NCI-H1417 treated with DMSO at 0.1 percent for 48 hours (cell line): Measurements from ENCODE around the gene CCDC102B.
A peak's percentile ranks its signal among the peaks of the same experiment; 100 is the strongest.
"Not testable (repeated sequence)": the region's sequence is repeated elsewhere in the genome, so short reads cannot be mapped to it uniquely, and the experiment has no call there.

Experiments used
- DNase-seq: peaks from one replicate; lab custom pipeline; 2025; lab: John Stamatoyannopoulos, UW

Gene CCDC102B

GRCh38 chr18:68972176-68972575 is 174.3 kb downstream of the CCDC102B start:
- no peak for DNase-seq

DNA sequence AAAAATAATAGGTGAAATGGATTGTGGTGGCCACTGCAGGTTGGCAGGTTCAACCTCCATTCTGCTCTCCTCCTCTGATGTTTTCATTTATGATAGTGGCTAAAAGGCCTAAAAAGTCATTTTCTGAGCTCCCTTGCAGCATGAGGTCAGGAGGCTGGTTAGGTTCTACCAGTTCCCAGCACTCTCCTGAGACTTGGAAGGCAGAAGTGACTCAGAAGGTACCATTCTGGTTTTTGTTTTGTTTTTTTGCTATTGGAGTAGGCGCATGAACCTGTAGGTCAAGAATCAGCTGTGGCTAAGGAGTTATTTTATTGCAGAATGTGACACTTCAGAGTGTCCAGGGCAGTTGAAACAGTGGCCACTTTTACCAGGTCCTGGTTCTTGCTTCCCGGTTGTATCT is 181.9 kb downstream of the CCDC102B start:
- DNase-seq, result no peak

DNA sequence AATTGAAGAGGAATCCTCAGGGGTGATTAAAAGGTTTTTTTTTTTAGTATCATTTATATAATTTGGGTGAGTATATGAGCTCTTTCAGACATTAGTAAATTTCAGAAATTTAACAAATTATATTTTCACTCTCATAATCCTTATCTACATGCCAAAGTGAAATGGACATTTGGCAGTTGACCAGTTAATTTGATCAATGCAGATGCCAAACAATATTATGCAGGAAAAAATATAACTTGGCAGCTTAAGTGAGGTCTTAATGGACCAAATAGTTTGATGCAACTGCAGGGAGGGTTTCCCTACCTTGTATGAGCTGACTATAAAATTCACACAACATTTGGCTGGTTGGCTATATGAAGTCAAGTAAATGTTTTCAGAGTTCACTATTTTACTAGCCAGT is 185.2 kb downstream of the CCDC102B start:
- no peak for DNase-seq

DNA sequence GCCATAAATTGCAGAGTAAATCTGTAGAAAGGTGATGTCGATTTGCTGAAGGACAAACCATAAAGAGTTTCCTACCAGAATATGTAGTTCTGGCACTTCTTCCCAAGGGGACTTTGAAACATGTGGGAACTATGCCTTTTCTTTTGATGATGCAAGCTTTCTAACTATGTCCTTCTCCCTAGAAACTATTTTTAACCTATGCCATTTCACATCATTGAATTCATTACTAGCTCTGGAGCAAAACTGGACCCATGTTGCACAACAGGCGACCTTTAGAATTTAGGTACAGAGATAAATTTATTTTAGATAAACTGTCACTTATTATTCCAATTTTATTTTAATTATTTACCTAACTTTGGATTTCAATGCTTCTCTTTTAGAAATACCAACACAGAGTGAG is 186.5 kb downstream of the CCDC102B start:
- no peak for DNase-seq

- no peak for DNase-seq
Observed at GRCh38 chr18:68985172-68985820, 187.4 kb downstream of the CCDC102B start.

GRCh38 chr18:68991286-68991685 is 193.4 kb downstream of the CCDC102B start:
- DNase-seq, result no peak

DNA sequence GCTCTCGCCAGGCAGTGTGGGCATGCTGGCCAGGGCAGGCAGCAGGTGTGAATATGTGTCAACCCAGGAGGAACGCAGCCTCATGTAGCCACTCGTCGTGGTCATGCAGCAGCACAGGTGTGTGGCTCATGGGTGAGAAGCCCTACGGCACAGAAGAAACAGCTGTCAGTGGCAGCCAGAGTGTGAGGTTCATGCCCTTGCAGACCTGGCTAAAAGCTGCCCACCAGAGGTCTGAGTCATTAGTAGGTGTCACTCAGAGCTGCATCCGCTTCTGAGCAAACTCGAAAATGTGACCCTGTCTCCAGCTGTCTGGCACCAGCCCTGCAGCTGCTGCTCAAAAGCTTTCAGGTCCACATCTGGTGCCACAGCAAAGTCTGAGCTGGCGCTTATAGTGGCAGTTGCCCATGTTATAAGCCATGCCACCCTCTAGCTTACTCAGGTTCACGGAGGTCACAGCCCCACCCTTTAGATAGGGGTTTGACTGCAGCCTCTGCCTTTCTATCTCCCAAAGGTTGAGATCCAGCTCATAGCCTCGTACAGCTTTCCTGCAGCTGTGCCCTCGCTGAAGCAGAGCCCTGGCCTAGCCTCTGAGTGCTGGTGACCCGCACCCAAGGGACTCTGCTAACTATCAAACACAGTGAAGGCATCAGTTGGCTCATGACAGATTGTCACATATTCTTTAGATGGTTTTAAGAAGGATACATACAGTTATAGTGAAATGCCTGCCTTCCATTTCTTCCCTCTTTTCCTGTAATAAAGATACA is 195.0 kb downstream of the CCDC102B start:
- no peak for DNase-seq

DNA sequence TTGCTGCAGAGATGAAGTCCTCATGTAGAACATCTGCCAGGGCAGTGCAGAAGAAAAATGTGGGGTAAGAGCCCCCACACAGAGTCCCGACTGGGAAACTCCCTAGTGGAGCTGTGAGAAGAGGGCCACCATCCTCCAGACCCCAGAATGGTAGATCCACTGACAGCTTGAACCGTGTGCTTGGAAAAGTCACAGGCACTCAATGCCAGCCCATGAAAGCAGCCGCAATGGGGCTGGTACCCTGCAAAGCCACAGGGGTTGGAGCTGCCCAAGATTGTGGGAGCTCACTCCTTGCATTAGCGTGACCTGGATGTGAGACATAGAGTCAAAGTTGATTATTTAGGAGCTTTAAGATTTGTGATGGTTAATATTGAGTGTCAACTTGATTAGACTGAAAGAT is 197.8 kb downstream of the CCDC102B start:
- DNase-seq, result no peak

GRCh38 chr18:68997845-68998244 is 200.0 kb downstream of the CCDC102B start:
- no peak for DNase-seq

- DNase-seq, result no peak
Observed at GRCh38 chr18:69000366-69000765, 202.5 kb downstream of the CCDC102B start.

DNA sequence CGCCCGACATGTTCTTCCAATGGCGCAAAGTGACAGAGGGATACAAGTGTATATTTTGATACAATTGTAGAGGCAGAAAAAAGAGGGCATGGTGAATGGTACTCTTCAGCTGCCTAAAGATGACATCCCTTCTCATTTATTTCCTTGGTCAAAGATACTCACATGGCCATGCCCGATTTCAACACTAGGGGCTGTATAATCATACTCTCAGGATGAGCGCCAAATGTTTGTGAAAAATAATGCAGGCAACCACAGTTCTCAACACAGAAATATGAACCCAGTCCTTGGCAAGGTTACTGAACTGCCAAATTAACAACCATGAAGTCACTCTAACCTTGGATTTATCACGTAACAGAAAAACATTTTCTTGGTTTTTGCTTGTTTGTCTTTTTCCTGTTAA is 204.4 kb downstream of the CCDC102B start:
- DNase-seq, result no peak

GRCh38 chr18:69006212-69006611 is 208.3 kb downstream of the CCDC102B start:
- DNase-seq, result not testable (repeated sequence)

GRCh38 chr18:69008538-69008937 is 210.7 kb downstream of the CCDC102B start:
- DNase-seq, result no peak

- DNase-seq, result no peak
Observed at GRCh38 chr18:69021211-69021805, 223.4 kb downstream of the CCDC102B start.

DNA sequence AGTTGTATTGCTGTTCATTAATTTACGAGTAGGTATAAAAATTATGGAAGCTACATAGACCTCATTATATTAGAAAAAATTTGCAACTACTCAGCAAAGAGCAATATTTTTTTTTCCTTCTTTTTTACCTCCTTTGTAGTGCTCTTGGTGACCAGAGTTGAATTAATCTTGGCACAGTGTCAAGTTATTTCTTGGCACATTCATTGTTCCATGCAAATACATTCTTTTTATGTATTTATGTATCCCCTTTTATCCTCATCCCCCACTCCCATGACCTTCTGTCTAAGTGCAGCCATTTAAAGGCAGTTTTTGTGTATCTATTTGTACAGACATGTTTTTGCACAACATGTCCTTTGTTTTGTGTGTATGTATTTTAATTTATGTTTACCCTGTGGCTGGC is 224.5 kb downstream of the CCDC102B start:
- no peak for DNase-seq

- DNase-seq, result no peak
Observed at GRCh38 chr18:69031571-69031970, 233.7 kb downstream of the CCDC102B start.

DNA sequence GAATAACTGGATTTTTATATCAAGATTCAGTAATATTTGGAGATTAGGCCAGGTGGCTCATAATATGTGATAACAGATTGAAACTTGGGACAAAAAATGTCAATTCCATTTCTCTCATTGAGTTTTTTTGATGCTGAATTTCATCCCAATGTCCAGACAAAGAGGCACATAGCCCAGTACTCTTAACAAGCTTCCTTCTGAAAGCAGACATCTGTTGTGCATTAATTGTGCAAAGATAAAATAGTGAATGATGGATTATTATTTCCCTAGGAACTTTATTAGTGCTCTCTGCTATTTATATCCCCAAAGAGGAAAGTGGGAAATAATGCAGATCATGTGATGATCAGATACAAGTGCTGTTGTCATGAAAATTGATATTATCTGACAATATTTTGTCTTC is 234.1 kb downstream of the CCDC102B start:
- DNase-seq, result no peak

DNA sequence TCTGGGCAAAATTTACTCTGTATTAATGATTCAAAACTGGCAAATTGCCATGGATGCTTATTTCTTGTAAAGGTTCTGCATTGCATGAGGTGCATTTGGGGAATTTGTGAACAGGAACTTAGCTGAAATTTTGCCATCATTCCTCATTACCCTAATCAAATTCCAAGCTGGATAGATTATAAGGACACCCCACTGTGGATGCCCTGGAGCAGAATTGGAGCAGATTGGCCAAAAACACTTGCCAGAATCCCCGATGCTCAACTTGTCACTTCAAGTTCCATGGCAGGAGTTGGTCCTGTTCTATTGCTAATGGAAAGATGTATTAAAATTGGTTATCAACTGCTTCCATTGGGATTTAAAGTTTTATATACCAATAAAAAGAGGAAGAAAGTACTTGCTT is 237.9 kb downstream of the CCDC102B start:
- DNase-seq, result no peak

GRCh38 chr18:69044215-69044614 is 246.3 kb downstream of the CCDC102B start:
- no peak for DNase-seq

DNA sequence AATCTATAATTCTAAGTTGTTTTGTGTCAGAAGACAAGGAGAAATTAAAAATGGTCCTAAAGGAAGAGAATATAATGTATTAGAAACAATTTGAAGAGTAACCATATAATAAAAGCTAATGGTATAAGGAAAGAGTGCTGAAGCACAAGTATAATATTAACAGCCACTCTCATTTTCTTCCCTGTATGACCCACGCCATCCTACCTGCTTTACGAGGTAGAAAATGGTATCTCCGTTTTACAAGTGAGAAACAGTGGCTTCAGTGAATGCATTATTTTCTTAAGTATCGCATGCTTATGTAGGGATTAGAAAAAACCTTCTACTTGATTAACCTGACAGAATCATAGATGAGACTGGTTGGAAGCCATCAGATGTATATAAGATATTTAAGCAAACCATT is 266.2 kb downstream of the CCDC102B start:
- DNase-seq, result no peak

DNA sequence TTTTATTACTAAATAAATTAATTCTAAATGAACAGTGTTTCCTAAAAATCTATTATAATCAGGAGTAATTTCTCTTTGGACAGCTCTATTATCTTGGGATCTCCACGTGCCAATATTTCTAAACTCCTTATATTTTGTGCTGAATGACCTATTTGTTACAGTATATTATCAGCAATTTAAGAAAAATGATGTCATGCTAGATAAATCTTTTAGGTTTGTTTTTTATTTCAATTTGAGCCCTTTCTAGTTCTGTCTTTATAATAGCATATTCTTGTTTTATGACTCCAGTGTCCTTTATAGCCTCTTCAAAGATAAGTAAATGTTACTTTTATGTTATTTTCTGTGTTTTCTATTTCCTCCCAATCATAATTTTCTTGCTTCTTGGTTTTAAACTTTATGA is 269.2 kb downstream of the CCDC102B start:
- DNase-seq, result no peak

GRCh38 chr18:69071680-69072079 is 273.8 kb downstream of the CCDC102B start:
- DNase-seq, result no peak

DNA sequence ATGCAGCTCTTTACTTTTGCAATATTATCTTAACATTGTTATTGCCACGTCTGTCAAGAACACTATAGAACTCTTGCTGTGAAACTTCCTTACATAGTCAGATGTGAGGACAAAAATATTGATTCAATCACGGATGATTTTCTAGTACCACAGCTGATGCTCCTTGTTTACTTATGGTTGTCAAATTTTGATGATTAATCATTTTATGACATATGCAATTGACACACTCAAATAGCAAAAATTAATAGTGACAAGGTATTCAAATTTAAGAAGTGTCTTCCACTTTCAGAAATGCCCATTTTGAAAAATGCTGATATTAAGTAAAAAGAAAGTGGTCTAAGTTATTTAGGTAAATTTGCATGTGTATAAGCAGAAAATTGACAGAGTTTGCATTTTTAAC is 284.0 kb downstream of the CCDC102B start:
- peak; percentile 13 for DNase-seq
